ENCODE results near the gene WAPL. TPM values are rescaled to one million over a fixed set of nuclear protein-coding genes. Genes with fewer than 3 reads are reported as not detected.

WAPL gene
- total RNA-seq, 4 donors from 2014 or later = 17.4 to 75.1 (median 34.9) TPM

DNA sequence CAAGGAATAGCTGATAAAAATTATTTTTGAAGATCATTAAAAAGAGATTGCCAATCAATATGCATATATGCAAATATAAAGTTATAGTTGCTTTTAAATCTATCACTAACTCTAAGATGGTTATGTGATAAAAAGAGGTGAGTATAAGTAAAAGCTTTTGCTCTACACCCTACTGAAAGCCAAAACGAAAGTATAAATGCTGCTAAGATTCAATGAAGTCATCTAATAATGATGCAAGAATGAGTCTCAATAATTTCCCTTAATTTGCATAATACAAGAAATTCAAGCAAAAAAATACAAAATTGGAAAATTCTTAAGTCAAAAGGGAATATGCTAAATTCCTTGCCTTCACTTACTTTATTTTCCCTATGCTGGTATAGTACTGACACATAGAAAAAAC is 75.2 kb downstream of the WAPL start:
- Histone ChIP-seq H3K4me3 (no peak overlapping the region), H3K9me3 (no peaks in the 10 kb centered on the region), H3K4me1 (no peaks in the 10 kb centered on the region), H3K36me3 (no peaks in the 10 kb centered on the region), H3K27me3 (no peaks in the 10 kb centered on the region), H3K27ac (no peak overlapping the region)
- DNase-seq = no peak
- intact Hi-C loops (cut with DNase I; ENCODE audit: low total_unique reads) = no loop called here
- TF ChIP-seq, protein P1, sequence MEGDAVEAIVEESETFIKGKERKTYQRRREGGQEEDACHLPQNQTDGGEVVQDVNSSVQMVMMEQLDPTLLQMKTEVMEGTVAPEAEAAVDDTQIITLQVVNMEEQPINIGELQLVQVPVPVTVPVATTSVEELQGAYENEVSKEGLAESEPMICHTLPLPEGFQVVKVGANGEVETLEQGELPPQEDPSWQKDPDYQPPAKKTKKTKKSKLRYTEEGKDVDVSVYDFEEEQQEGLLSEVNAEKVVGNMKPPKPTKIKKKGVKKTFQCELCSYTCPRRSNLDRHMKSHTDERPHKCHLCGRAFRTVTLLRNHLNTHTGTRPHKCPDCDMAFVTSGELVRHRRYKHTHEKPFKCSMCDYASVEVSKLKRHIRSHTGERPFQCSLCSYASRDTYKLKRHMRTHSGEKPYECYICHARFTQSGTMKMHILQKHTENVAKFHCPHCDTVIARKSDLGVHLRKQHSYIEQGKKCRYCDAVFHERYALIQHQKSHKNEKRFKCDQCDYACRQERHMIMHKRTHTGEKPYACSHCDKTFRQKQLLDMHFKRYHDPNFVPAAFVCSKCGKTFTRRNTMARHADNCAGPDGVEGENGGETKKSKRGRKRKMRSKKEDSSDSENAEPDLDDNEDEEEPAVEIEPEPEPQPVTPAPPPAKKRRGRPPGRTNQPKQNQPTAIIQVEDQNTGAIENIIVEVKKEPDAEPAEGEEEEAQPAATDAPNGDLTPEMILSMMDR (IDR thresholded peaks at IDR 0.05) = no peak
- no peak for TF ChIP-seq POLR2A (IDR thresholded peaks at IDR 0.05)

DNA sequence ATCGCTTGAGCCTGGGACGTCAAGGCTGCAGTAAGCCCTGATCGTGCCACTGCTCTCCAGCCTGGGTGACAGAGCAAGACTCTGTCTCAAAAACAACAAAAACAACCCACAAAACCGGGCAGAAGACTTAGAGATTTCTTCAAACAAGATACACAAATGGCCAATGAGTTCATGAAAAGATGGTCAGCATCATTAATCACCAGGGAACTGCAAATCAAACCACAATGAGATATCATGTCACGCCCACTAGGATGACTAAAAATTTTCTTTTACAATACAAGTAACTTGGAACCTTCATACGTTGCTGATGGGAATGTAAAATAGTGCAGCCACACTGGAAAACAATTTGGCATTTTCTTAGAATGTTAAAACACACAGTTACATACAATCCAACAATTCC is 77.7 kb downstream of the WAPL start:
- Histone ChIP-seq H3K4me3 (no peak overlapping the region), H3K27ac (no peak overlapping the region), H3K9me3 (no peaks in the 10 kb centered on the region), H3K36me3 (no peaks in the 10 kb centered on the region), H3K27me3 (no peaks in the 10 kb centered on the region), H3K4me1 (no peaks in the 10 kb centered on the region)
- DNase-seq = no peak
- intact Hi-C loops (cut with DNase I; ENCODE audit: low total_unique reads) = no loop called here
- TF ChIP-seq, protein P1 (IDR thresholded peaks at IDR 0.05) = no peak

DNA sequence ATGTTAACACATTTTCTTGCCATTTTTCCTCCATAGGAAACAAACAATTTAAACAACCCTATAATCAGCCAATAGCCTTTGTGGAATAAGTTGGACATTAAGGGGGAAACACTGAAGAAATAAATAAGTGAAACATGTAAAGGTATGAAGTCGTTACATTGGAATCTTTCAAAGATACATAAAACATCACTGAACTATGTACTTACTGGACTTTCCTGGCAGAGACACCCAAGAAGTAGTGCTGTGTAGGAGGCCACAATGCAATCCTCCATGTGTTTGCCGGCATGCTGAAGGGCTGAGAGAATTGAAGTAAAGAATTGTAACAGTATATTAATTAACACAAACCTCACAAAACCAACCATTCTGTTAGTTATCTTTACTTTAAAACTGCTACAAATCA is 78.5 kb downstream of the WAPL start:
- Histone ChIP-seq H3K27ac (no peak overlapping the region), H3K9me3 (no peaks in the 10 kb centered on the region), H3K36me3 (no peaks in the 10 kb centered on the region), H3K27me3 (no peaks in the 10 kb centered on the region), H3K4me1 (no peaks in the 10 kb centered on the region), H3K4me3 (no peak overlapping the region)
- no peak for DNase-seq
- intact Hi-C loops (cut with DNase I; ENCODE audit: low total_unique reads) = no loop called here
- TF ChIP-seq, protein P1 (IDR thresholded peaks at IDR 0.05) = no peak

DNA sequence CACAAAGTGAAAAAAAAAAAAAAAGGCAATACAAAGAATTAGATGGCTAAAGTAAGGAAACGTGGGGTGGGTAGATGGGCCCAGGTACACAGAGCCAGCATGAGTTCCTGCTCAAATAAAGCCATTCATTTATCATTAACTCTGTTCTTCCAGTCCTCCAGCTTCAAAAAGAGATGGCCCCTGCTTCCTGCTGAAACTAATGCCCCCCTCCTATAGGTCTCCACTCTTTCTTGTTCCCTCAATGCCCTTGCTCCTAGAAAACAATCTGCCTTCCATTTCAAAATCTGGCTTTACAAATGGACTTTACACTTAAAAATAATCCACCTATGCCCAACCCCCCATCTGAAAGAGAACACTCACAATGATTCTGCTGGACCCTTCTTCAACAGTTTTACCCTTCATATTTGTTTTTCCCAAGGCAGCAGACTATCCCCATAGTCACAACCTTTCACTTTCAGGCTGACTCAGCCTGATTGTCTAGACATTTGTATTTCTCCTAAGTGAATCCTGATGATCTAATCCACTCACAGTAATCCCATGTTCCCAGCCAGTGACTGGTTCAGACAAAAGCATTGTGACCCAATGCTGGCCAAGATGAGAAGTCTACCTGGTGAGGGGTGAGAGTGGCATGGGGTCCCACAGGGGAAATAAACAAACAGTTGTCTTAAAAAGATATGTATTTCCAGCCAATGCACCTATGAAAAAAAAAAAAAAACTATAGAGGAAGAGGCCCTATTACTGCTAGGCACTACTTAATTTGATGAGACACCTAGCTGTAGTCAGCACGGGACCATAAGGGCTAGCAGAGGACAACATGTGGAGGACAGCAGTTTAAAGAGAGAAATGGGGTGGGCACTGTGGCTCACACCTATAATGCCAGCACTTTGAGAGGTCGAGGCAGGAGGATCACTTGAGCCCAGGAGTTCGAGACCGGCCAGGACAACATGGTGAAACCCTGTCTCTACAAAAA is 80.4 kb downstream of the WAPL start:
- Histone ChIP-seq H3K4me1 (no peaks in the 10 kb centered on the region), H3K36me3 (no peaks in the 10 kb centered on the region), H3K27ac (no peak overlapping the region), H3K27me3 (no peaks in the 10 kb centered on the region), H3K4me3 (no peak overlapping the region), H3K9me3 (no peaks in the 10 kb centered on the region)
- intact Hi-C loops (cut with DNase I; ENCODE audit: low total_unique reads) = no loop called here
- no peak for TF ChIP-seq POLR2A (IDR thresholded peaks at IDR 0.05)
- TF ChIP-seq, protein P1 (IDR thresholded peaks at IDR 0.05) = no peak
- no peak for DNase-seq

DNA sequence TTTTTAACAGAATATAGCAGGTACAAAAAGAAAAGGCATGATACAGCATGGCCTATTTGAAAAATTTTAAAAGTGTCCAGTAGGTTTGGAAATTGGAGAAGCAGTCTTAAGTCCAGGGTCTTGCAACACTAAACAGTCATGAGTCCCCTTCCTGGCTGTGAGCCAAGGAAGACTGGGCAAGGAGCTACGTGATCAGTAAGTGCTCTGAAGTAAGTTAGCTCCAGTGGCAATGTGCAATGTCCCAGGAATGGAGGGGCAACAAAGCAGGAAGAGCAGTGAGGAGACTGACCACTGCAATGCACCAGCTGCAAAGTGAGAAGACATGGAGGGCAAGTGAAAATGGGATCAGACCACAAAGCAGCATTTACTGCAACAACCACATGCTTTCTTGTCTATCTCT is 82.0 kb downstream of the WAPL start:
- Histone ChIP-seq H3K27ac (no peak overlapping the region), H3K4me3 (no peak overlapping the region), H3K9me3 (no peaks in the 10 kb centered on the region), H3K27me3 (no peaks in the 10 kb centered on the region), H3K4me1 (no peaks in the 10 kb centered on the region), H3K36me3 (no peaks in the 10 kb centered on the region)
- intact Hi-C loops (cut with DNase I; ENCODE audit: low total_unique reads) = no loop called here
- peak; percentile 42 to 56 for DNase-seq
- TF ChIP-seq, protein P1 (IDR thresholded peaks at IDR 0.05) = no peak
- no peak for TF ChIP-seq POLR2A (IDR thresholded peaks at IDR 0.05)
